ENCODE data around the gene GSN. TPM values are rescaled to one million over a fixed set of nuclear protein-coding genes. Genes with fewer than 3 reads are reported as not detected.

The GSN gene
- total and polyA plus RNA-seq, 4 donors, result 18.8 to 402 (median 51.6) TPM

DNA sequence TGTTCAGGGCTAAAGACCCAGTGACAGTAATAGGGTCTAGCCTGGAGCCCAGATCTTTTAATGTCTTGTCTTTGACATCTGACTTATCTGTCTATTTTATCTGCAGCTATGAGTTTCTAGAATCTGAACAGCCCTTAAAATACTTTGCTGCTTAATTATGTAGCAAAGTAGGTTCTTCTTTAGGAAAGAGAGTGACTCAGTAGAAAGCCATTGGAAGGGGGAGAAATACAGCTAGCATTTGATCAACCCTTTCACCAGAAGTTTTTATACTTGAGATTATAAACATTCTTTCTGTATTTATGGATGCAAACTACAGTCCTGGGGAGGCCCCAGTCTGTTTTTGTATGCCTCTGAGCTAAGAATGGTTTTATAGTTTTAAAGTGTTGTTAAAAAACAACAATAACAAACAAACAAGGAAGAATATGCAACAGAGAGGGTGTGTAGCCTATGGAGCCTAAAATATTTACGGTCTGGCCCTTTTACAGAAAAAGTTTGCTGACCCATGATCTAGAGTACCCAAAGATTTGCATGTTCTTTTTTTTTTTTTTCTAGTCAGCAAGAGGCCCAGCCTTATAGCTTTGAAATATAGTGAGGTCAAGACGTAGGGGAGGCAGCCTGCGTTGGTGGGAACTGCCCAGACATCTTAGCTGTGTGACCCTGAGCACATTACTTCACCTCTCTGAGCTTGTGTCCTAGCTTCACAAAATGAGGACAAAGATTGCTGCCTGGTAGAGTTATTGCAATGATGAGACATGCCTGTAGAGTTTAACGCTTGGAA is 9.7 kb downstream of the GSN start:
- Histone ChIP-seq H3K9me3 (ENCODE audit: control insufficient read depth in 4 of 4, low read length in 3 of 4) (no peaks in the 10 kb centered on the region), H3K9ac (ENCODE audit: low read depth in 1 of 2, low read length in 2 of 2) (no peak overlapping the region), H3K4me3 (ENCODE audit: low read depth in 1 of 3, low read length in 3 of 3) (no peak overlapping the region), H3K36me3 (ENCODE audit: control insufficient read depth in 4 of 4, insufficient read depth in 3 of 4, low read depth in 1 of 4, low read length in 3 of 4) (no peaks in the 10 kb centered on the region), H3K4me1 (ENCODE audit: control insufficient read depth in 4 of 4, insufficient read depth in 4 of 4, low read length in 3 of 4) (peaks cover 4 to 13% (median 5%) of the 10 kb centered on the region in 4 donors), H3K27ac (ENCODE audit: low read depth in 1 of 2, low read length in 2 of 2) (no peak overlapping the region), H3K27me3 (ENCODE audit: control insufficient read depth in 4 of 4, insufficient read depth in 4 of 4, low read length in 3 of 4) (no peaks in the 10 kb centered on the region)
- TF ChIP-seq, protein P1, sequence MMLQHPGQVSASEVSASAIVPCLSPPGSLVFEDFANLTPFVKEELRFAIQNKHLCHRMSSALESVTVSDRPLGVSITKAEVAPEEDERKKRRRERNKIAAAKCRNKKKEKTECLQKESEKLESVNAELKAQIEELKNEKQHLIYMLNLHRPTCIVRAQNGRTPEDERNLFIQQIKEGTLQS (IDR thresholded peaks at IDR 0.05), result no peak
- TF ChIP-seq YY1 (IDR thresholded peaks at IDR 0.05), result no peak
- no peak for TF ChIP-seq RAD21 (IDR thresholded peaks at IDR 0.05)
- TF ChIP-seq, protein P2, sequence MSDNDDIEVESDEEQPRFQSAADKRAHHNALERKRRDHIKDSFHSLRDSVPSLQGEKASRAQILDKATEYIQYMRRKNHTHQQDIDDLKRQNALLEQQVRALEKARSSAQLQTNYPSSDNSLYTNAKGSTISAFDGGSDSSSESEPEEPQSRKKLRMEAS (IDR thresholded peaks at IDR 0.05), result no peak
- no peak for TF ChIP-seq TAF1 (conservative IDR thresholded peaks at IDR 0.05)
- TF ChIP-seq, protein P3, sequence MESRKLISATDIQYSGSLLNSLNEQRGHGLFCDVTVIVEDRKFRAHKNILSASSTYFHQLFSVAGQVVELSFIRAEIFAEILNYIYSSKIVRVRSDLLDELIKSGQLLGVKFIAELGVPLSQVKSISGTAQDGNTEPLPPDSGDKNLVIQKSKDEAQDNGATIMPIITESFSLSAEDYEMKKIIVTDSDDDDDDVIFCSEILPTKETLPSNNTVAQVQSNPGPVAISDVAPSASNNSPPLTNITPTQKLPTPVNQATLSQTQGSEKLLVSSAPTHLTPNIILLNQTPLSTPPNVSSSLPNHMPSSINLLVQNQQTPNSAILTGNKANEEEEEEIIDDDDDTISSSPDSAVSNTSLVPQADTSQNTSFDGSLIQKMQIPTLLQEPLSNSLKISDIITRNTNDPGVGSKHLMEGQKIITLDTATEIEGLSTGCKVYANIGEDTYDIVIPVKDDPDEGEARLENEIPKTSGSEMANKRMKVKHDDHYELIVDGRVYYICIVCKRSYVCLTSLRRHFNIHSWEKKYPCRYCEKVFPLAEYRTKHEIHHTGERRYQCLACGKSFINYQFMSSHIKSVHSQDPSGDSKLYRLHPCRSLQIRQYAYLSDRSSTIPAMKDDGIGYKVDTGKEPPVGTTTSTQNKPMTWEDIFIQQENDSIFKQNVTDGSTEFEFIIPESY (IDR thresholded peaks at IDR 0.05), result no peak
- TF ChIP-seq GABPA (IDR thresholded peaks at IDR 0.05 in 1 of 2, conservative IDR thresholded peaks at IDR 0.05 in 1 of 2), result no peak
- TF ChIP-seq HNF4A (conservative IDR thresholded peaks at IDR 0.05), result no peak
- no peak for TF ChIP-seq SP1 (IDR thresholded peaks at IDR 0.05)
- no peak for TF ChIP-seq FOXA2 (IDR thresholded peaks at IDR 0.05)
- TF ChIP-seq, protein P4, sequence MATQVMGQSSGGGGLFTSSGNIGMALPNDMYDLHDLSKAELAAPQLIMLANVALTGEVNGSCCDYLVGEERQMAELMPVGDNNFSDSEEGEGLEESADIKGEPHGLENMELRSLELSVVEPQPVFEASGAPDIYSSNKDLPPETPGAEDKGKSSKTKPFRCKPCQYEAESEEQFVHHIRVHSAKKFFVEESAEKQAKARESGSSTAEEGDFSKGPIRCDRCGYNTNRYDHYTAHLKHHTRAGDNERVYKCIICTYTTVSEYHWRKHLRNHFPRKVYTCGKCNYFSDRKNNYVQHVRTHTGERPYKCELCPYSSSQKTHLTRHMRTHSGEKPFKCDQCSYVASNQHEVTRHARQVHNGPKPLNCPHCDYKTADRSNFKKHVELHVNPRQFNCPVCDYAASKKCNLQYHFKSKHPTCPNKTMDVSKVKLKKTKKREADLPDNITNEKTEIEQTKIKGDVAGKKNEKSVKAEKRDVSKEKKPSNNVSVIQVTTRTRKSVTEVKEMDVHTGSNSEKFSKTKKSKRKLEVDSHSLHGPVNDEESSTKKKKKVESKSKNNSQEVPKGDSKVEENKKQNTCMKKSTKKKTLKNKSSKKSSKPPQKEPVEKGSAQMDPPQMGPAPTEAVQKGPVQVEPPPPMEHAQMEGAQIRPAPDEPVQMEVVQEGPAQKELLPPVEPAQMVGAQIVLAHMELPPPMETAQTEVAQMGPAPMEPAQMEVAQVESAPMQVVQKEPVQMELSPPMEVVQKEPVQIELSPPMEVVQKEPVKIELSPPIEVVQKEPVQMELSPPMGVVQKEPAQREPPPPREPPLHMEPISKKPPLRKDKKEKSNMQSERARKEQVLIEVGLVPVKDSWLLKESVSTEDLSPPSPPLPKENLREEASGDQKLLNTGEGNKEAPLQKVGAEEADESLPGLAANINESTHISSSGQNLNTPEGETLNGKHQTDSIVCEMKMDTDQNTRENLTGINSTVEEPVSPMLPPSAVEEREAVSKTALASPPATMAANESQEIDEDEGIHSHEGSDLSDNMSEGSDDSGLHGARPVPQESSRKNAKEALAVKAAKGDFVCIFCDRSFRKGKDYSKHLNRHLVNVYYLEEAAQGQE (IDR thresholded peaks at IDR 0.05), result no peak
- WGBS, result 88% methylated on average over 4 of the region's 4 CpGs
- no peak for DNase-seq (ENCODE audit: low spot score)

DNA sequence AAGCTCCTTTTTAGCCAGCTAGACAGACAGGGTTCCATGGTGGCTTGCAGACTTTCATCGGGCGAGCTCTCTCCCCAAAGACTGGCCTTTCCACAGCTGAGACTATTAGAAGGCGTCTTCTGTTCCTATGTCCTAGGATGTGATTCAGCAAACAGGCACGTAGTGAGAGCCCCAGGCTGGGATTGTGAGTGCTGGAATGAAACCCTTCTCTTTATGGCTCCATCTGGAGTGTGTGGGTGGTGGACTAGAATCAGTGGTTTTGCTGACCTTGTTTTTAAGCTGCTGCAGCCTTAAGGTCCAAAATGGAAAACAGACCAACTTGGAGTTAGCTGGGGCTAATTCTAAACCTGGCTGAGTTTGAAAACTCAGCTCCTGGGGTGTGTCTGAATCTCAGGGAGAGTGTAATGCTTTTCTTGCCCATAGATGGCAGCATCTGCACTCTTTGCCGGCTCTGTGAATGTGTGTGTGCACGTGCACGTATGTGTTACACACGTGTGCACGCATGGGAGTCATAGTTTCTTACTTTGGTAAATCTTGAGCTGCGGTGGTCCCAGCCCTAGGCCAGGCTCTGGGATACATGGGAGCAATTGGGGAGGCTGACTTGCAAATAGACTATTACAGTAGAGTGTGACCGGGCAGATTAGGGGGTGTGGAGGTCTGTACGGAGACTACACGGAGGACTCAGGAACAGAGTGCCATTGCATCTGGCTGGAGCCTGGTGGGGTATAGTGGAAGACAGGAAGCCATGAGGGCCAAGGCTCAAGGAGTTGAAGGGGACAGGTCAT is 10.7 kb downstream of the GSN start:
- 38% methylated on average over 13 of the region's 13 CpGs for WGBS
- Histone ChIP-seq H3K4me3 (ENCODE audit: low read depth in 1 of 3, low read length in 3 of 3) (no peak overlapping the region), H3K27ac (ENCODE audit: low read depth in 1 of 2, low read length in 2 of 2) (no peak overlapping the region), H3K27me3 (ENCODE audit: control insufficient read depth in 4 of 4, insufficient read depth in 4 of 4, low read length in 3 of 4) (no peaks in the 10 kb centered on the region), H3K4me1 (ENCODE audit: control insufficient read depth in 4 of 4, insufficient read depth in 4 of 4, low read length in 3 of 4) (peaks cover 4 to 13% (median 5%) of the 10 kb centered on the region in 4 donors), H3K36me3 (ENCODE audit: control insufficient read depth in 4 of 4, insufficient read depth in 3 of 4, low read depth in 1 of 4, low read length in 3 of 4) (no peaks in the 10 kb centered on the region), H3K9me3 (ENCODE audit: control insufficient read depth in 4 of 4, low read length in 3 of 4) (no peaks in the 10 kb centered on the region), H3K9ac (ENCODE audit: low read depth in 1 of 2, low read length in 2 of 2) (no peak overlapping the region)
- no peak for DNase-seq (ENCODE audit: low spot score)
- TF ChIP-seq GABPA (IDR thresholded peaks at IDR 0.05 in 1 of 2, conservative IDR thresholded peaks at IDR 0.05 in 1 of 2), result no peak
- no peak for TF ChIP-seq NR2F2 (IDR thresholded peaks at IDR 0.05)
- TF ChIP-seq YY1 (IDR thresholded peaks at IDR 0.05), result no peak
- no peak for TF ChIP-seq JUND (IDR thresholded peaks at IDR 0.05)
- no peak for TF ChIP-seq RXRA (IDR thresholded peaks at IDR 0.05)
- peak; percentile 86 to 89 for TF ChIP-seq RAD21 (IDR thresholded peaks at IDR 0.05)
- no peak for TF ChIP-seq FOXA2 (IDR thresholded peaks at IDR 0.05)
- TF ChIP-seq SP1 (IDR thresholded peaks at IDR 0.05), result no peak
- TF ChIP-seq HNF4A (conservative IDR thresholded peaks at IDR 0.05), result no peak
- TF ChIP-seq FOXA1 (IDR thresholded peaks at IDR 0.05), result no peak
- TF ChIP-seq, protein P3 (IDR thresholded peaks at IDR 0.05), result no peak
- TF ChIP-seq TAF1 (conservative IDR thresholded peaks at IDR 0.05), result no peak
- TF ChIP-seq, protein P4 (IDR thresholded peaks at IDR 0.05), result no peak
- no peak for TF ChIP-seq HNF4G (IDR thresholded peaks at IDR 0.05)
